GM20000 (cell line): Measurements from ENCODE around the gene ZKSCAN1.

Experiments
- DNase-seq: peaks from one replicate; pipeline ENCODE4 v3.0.0; 2012; ENCODE audit warnings: low spot score
- CTCF ChIP-seq: IDR thresholded peaks from 2 replicates; pipeline ENCODE4 v1.5.1; 2012; ENCODE audit warnings: mild to moderate bottlenecking, control low read depth; ENCODE audit errors: extremely low read depth, missing control alignments

Gene ZKSCAN1

GRCh38 chr7:100019908-100020307 is 4.5 kb downstream of the ZKSCAN1 start:
- TF ChIP-seq CTCF = no peak
- DNase-seq = no peak

- TF ChIP-seq CTCF = no peak
- DNase-seq = no peak
Observed at GRCh38 chr7:100021297-100021696, 5.9 kb downstream of the ZKSCAN1 start.

- DNase-seq = no peak
- TF ChIP-seq CTCF = no peak
Observed at GRCh38 chr7:100022621-100023020, 7.2 kb downstream of the ZKSCAN1 start.

GRCh38 chr7:100023526-100023925 is 8.1 kb downstream of the ZKSCAN1 start:
- TF ChIP-seq CTCF = no peak
- no peak for DNase-seq

- no peak for TF ChIP-seq CTCF
- no peak for DNase-seq
Observed at GRCh38 chr7:100024020-100024619, 8.7 kb downstream of the ZKSCAN1 start.

GRCh38 chr7:100027197-100027596 is 11.8 kb downstream of the ZKSCAN1 start:
- TF ChIP-seq CTCF = no peak
- DNase-seq = no peak

- no peak for DNase-seq
- TF ChIP-seq CTCF = no peak
Observed at GRCh38 chr7:100029596-100029995, 14.2 kb downstream of the ZKSCAN1 start.
